WTC11 (cell line): ENCODE results near the gene TAC4. TPM values are rescaled to one million over a fixed set of nuclear protein-coding genes. Genes with fewer than 3 reads are reported as not detected.

Experiments used
- CBFB ChIP-seq: sonication (generic); formaldehyde crosslinking; IDR thresholded peaks from 2 replicates; pipeline ENCODE4 v1.8.1; 2022; ENCODE audit warnings: mild to moderate bottlenecking, low read depth, missing genetic modification reagents
- CREM ChIP-seq: sonication (generic); formaldehyde crosslinking; IDR thresholded peaks from 2 replicates; pipeline ENCODE4 v1.8.1; 2022; ENCODE audit warnings: mild to moderate bottlenecking, missing genetic modification reagents, moderate library complexity
- CTCF ChIP-seq: fragments of 200-600 bp; IDR thresholded peaks from 2 replicates; pipeline ENCODE4 v1.8.0; 2022; ENCODE audit warnings: antibody characterized with exemption
- E2F1 ChIP-seq: sonication (generic); formaldehyde crosslinking; IDR thresholded peaks from 2 replicates; pipeline ENCODE4 v1.8.0; 2022; ENCODE audit warnings: mild to moderate bottlenecking, missing genetic modification reagents
- FOXJ3 ChIP-seq: sonication (generic); formaldehyde crosslinking; IDR thresholded peaks from 2 replicates; pipeline ENCODE4 v1.9.0; 2021; ENCODE audit warnings: missing genetic modification reagents, mild to moderate bottlenecking, borderline replicate concordance
- GABPB1 ChIP-seq: sonication (generic); formaldehyde crosslinking; IDR thresholded peaks from 2 replicates; pipeline ENCODE4 v1.8.1; 2023; ENCODE audit warnings: mild to moderate bottlenecking, missing genetic modification reagents
- HMGA2 ChIP-seq: fragments of 250-450 bp; sonication (Bioruptor Pico); IDR thresholded peaks from 2 replicates; pipeline ENCODE4 v1.4.0; 2021; ENCODE audit warnings: mild to moderate bottlenecking, moderate library complexity
- MAX ChIP-seq: sonication (generic); formaldehyde crosslinking; IDR thresholded peaks from 2 replicates; pipeline ENCODE4 v1.8.0; 2022; ENCODE audit warnings: mild to moderate bottlenecking, missing genetic modification reagents
- NR1H2 ChIP-seq: sonication (generic); formaldehyde crosslinking; IDR thresholded peaks from 2 replicates; pipeline ENCODE4 v1.9.0; 2021; ENCODE audit warnings: mild to moderate bottlenecking, moderate library complexity, missing genetic modification reagents
- NR2C2 ChIP-seq: sonication (generic); formaldehyde crosslinking; IDR thresholded peaks from 2 replicates; pipeline ENCODE4 v1.8.0; 2022; ENCODE audit warnings: mild to moderate bottlenecking, missing genetic modification reagents
- PREB ChIP-seq: sonication (generic); formaldehyde crosslinking; IDR thresholded peaks from 2 replicates; pipeline ENCODE4 v1.8.1; 2022; ENCODE audit warnings: mild to moderate bottlenecking, missing genetic modification reagents, moderate library complexity, borderline replicate concordance
- TEAD1 ChIP-seq: sonication (generic); formaldehyde crosslinking; IDR thresholded peaks from 2 replicates; pipeline ENCODE4 v1.8.0; 2022; ENCODE audit warnings: mild to moderate bottlenecking, missing genetic modification reagents
- ZBTB21 ChIP-seq: sonication (generic); formaldehyde crosslinking; IDR thresholded peaks from 2 replicates; pipeline ENCODE4 v1.8.1; 2023; ENCODE audit warnings: mild to moderate bottlenecking, missing genetic modification reagents, borderline replicate concordance
- ZBTB43 ChIP-seq: sonication (generic); formaldehyde crosslinking; IDR thresholded peaks from 2 replicates; pipeline ENCODE4 v1.8.1; 2023; ENCODE audit warnings: mild to moderate bottlenecking, missing genetic modification reagents
- ZNF219 ChIP-seq: sonication (generic); formaldehyde crosslinking; IDR thresholded peaks from 2 replicates; pipeline ENCODE4 v1.8.0; 2023; ENCODE audit warnings: missing genetic modification reagents, mild to moderate bottlenecking, borderline replicate concordance
- ZNF263 ChIP-seq: sonication (generic); formaldehyde crosslinking; IDR thresholded peaks from 2 replicates; pipeline ENCODE4 v1.8.1; 2022; ENCODE audit warnings: low read depth, mild to moderate bottlenecking, moderate library complexity, missing genetic modification reagents
- ZNF396 ChIP-seq: fragments of 250-450 bp; sonication (Bioruptor Pico); IDR thresholded peaks from 2 replicates; pipeline ENCODE4 v1.8.0; 2021; ENCODE audit warnings: mild to moderate bottlenecking, moderate library complexity, borderline replicate concordance
- ZNF532 ChIP-seq: fragments of 250-450 bp; sonication (Bioruptor Pico); IDR thresholded peaks from 2 replicates; pipeline ENCODE4 v1.9.0; 2021; ENCODE audit warnings: mild to moderate bottlenecking, borderline replicate concordance
- total RNA-seq: library from RNA; stranded (reverse); gene quantifications from 3 replicates; pipeline ENCODE4 v1.2.3, GENCODE V29; 2021
- TF ChIP-seq, protein P1 (sequence below): fragments of 250-450 bp; sonication (Bioruptor Pico); IDR thresholded peaks from 2 replicates; pipeline ENCODE4 v1.8.0; 2021; ENCODE audit warnings: mild to moderate bottlenecking
- TF ChIP-seq, protein P2 (sequence below): sonication (generic); formaldehyde crosslinking; IDR thresholded peaks from 2 replicates; pipeline ENCODE4 v1.8.1; 2023; ENCODE audit warnings: mild to moderate bottlenecking, moderate library complexity, missing genetic modification reagents
- TF ChIP-seq, protein P3 (sequence below): sonication (generic); formaldehyde crosslinking; IDR thresholded peaks from 2 replicates; pipeline ENCODE4 v1.8.0; 2022; ENCODE audit warnings: mild to moderate bottlenecking, missing genetic modification reagents
- TF ChIP-seq, protein P4 (sequence below): fragments of 250-450 bp; sonication (Bioruptor Pico); IDR thresholded peaks from 2 replicates; pipeline ENCODE4 v1.9.0; 2021; ENCODE audit warnings: mild to moderate bottlenecking

TAC4 gene
- total RNA-seq, 1 experiment from 2014 or later = not detected

GRCh38 chr17:49880291-49881053, 32.6 kb upstream of the TAC4 start (continued):
- TF ChIP-seq NR1H2 (no peak), E2F1 (CRISPR knock-in tag) (no peak), CBFB (CRISPR knock-in tag) (no peak), FOXJ3 (CRISPR knock-in tag) (no peak), TEAD1 (CRISPR knock-in tag) (peak; percentile 17; the same call in 1 of the 2 replicates), ZBTB21 (CRISPR knock-in tag) (no peak), ZNF263 (CRISPR knock-in tag) (no peak), CTCF (peak; percentile 96), ZNF219 (no peak), PREB (no peak), ZBTB43 (CRISPR knock-in tag) (peak; percentile 67; the same call in 1 of the 2 replicates), CREM (CRISPR knock-in tag) (no peak), ZNF532 (CRISPR knock-in tag) (no peak), NR2C2 (no peak), MAX (CRISPR knock-in tag) (peak; percentile 51; the same call in 1 of the 2 replicates), HMGA2 (CRISPR knock-in tag) (no peak), ZNF396 (CRISPR knock-in tag) (no peak), GABPB1 (no peak)
- TF ChIP-seq, protein P1, sequence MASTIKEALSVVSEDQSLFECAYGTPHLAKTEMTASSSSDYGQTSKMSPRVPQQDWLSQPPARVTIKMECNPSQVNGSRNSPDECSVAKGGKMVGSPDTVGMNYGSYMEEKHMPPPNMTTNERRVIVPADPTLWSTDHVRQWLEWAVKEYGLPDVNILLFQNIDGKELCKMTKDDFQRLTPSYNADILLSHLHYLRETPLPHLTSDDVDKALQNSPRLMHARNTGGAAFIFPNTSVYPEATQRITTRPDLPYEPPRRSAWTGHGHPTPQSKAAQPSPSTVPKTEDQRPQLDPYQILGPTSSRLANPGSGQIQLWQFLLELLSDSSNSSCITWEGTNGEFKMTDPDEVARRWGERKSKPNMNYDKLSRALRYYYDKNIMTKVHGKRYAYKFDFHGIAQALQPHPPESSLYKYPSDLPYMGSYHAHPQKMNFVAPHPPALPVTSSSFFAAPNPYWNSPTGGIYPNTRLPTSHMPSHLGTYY (CRISPR knock-in tag) = no peak
- TF ChIP-seq, protein P2, sequence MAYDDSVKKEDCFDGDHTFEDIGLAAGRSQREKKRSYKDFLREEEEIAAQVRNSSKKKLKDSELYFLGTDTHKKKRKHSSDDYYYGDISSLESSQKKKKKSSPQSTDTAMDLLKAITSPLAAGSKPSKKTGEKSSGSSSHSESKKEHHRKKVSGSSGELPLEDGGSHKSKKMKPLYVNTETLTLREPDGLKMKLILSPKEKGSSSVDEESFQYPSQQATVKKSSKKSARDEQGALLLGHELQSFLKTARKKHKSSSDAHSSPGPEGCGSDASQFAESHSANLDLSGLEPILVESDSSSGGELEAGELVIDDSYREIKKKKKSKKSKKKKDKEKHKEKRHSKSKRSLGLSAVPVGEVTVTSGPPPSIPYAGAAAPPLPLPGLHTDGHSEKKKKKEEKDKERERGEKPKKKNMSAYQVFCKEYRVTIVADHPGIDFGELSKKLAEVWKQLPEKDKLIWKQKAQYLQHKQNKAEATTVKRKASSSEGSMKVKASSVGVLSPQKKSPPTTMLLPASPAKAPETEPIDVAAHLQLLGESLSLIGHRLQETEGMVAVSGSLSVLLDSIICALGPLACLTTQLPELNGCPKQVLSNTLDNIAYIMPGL (CRISPR knock-in tag) = peak; percentile 57; the same call in 1 of the 2 replicates
- TF ChIP-seq, protein P3, sequence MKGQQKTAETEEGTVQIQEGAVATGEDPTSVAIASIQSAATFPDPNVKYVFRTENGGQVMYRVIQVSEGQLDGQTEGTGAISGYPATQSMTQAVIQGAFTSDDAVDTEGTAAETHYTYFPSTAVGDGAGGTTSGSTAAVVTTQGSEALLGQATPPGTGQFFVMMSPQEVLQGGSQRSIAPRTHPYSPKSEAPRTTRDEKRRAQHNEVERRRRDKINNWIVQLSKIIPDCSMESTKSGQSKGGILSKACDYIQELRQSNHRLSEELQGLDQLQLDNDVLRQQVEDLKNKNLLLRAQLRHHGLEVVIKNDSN (CRISPR knock-in tag) = peak; percentile 22; the same call in 1 of the 2 replicates
- TF ChIP-seq, protein P4, sequence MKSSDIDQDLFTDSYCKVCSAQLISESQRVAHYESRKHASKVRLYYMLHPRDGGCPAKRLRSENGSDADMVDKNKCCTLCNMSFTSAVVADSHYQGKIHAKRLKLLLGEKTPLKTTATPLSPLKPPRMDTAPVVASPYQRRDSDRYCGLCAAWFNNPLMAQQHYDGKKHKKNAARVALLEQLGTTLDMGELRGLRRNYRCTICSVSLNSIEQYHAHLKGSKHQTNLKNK (CRISPR knock-in tag) = no peak
